ENCODE results near the gene SPDYE2B.
"Not testable (repeated sequence)": the region's sequence is repeated elsewhere in the genome, so short reads cannot be mapped to it uniquely, and the experiment has no call there.

SPDYE2B gene

GRCh38 chr7:102649924-102650323, at the start of gene SPDYE2B:
Gene SPDYE2B (plus strand): TSS chr7:102650319. CDS start chr7:102652349, 2,030 bp downstream.
- in situ Hi-C loops (cut with MboI; ENCODE audit: low sequenced_read_pairs): not testable (repeated sequence)

GRCh38 chr7:102602317-102602716, 47.8 kb upstream of the SPDYE2B start:
- in situ Hi-C loops (cut with MboI; ENCODE audit: low sequenced_read_pairs): not testable (repeated sequence)

GRCh38 chr7:102604431-102605145, 45.5 kb upstream of the SPDYE2B start:
- in situ Hi-C loops (cut with MboI; ENCODE audit: low sequenced_read_pairs): not testable (repeated sequence)

- in situ Hi-C loops (cut with MboI; ENCODE audit: low sequenced_read_pairs): not testable (repeated sequence)
Measured at GRCh38 chr7:102606848-102607247, 43.3 kb upstream of the SPDYE2B start.

GRCh38 chr7:102609734-102610133, 40.4 kb upstream of the SPDYE2B start:
- in situ Hi-C loops (cut with MboI; ENCODE audit: low sequenced_read_pairs): not testable (repeated sequence)

- in situ Hi-C loops (cut with MboI; ENCODE audit: low sequenced_read_pairs): not testable (repeated sequence)
Measured at GRCh38 chr7:102610441-102610840, 39.7 kb upstream of the SPDYE2B start.

- in situ Hi-C loops (cut with MboI; ENCODE audit: low sequenced_read_pairs): not testable (repeated sequence)
Measured at GRCh38 chr7:102611013-102611674, 39.0 kb upstream of the SPDYE2B start.

- in situ Hi-C loops (cut with MboI; ENCODE audit: low sequenced_read_pairs): not testable (repeated sequence)
Measured at GRCh38 chr7:102611675-102612325, 38.3 kb upstream of the SPDYE2B start.

GRCh38 chr7:102613575-102614345, 36.4 kb upstream of the SPDYE2B start:
- in situ Hi-C loops (cut with MboI; ENCODE audit: low sequenced_read_pairs): not testable (repeated sequence)

- in situ Hi-C loops (cut with MboI; ENCODE audit: low sequenced_read_pairs): not testable (repeated sequence)
Measured at GRCh38 chr7:102614346-102614697, 35.8 kb upstream of the SPDYE2B start.

- in situ Hi-C loops (cut with MboI; ENCODE audit: low sequenced_read_pairs): not testable (repeated sequence)
Measured at GRCh38 chr7:102614873-102615272, 35.2 kb upstream of the SPDYE2B start.

GRCh38 chr7:102615930-102616329, 34.2 kb upstream of the SPDYE2B start:
- in situ Hi-C loops (cut with MboI; ENCODE audit: low sequenced_read_pairs): not testable (repeated sequence)

- in situ Hi-C loops (cut with MboI; ENCODE audit: low sequenced_read_pairs): not testable (repeated sequence)
Measured at GRCh38 chr7:102616507-102617125, 33.5 kb upstream of the SPDYE2B start, which contains the start of gene RASA4. Gene RASA4 (minus strand): TSS chr7:102616756. CDS start chr7:102616689, 67 bp downstream.

- in situ Hi-C loops (cut with MboI; ENCODE audit: low sequenced_read_pairs): not testable (repeated sequence)
Measured at GRCh38 chr7:102618122-102618521, 32.0 kb upstream of the SPDYE2B start.

GRCh38 chr7:102627271-102627904, 22.7 kb upstream of the SPDYE2B start:
- in situ Hi-C loops (cut with MboI; ENCODE audit: low sequenced_read_pairs): not testable (repeated sequence)

GRCh38 chr7:102630622-102631021, 19.5 kb upstream of the SPDYE2B start:
- in situ Hi-C loops (cut with MboI; ENCODE audit: low sequenced_read_pairs): not testable (repeated sequence)

GRCh38 chr7:102634299-102634698, 15.8 kb upstream of the SPDYE2B start:
- in situ Hi-C loops (cut with MboI; ENCODE audit: low sequenced_read_pairs): not testable (repeated sequence)

GRCh38 chr7:102635354-102635753, 14.8 kb upstream of the SPDYE2B start:
- in situ Hi-C loops (cut with MboI; ENCODE audit: low sequenced_read_pairs): not testable (repeated sequence)

GRCh38 chr7:102636956-102637355, 13.2 kb upstream of the SPDYE2B start:
- in situ Hi-C loops (cut with MboI; ENCODE audit: low sequenced_read_pairs): not testable (repeated sequence)

- in situ Hi-C loops (cut with MboI; ENCODE audit: low sequenced_read_pairs): not testable (repeated sequence)
Measured at GRCh38 chr7:102638848-102639247, 11.3 kb upstream of the SPDYE2B start.
